ENCODE measurements around the gene PCDHA5.
"Not testable (repeated sequence)": the region's sequence is repeated elsewhere in the genome, so short reads cannot be mapped to it uniquely, and the experiment has no call there.

PCDHA5 gene

GRCh38 chr5:140795259-140795641 is 26.2 kb upstream of the PCDHA5 start:
- DNase-seq (ENCODE audit: low read depth): no peak
- no peak overlapping the region for H3K4me3 ChIP-seq (ENCODE audit: low read depth, low read length)
- in situ Hi-C loops (cut with HindIII; ENCODE audit: low sequenced_read_pairs): no loop called here
- TF ChIP-seq CTCF (IDR thresholded peaks at IDR 0.05; ENCODE audit: low read depth, low read length, missing control alignments): no peak

- DNase-seq (ENCODE audit: low read depth); H3K4me3 ChIP-seq (ENCODE audit: low read depth, low read length); in situ Hi-C loops (cut with HindIII; ENCODE audit: low sequenced_read_pairs): not testable (repeated sequence)
Observed at GRCh38 chr5:140796072-140796717, 25.2 kb upstream of the PCDHA5 start.

GRCh38 chr5:140796718-140797095 is 24.7 kb upstream of the PCDHA5 start:
- in situ Hi-C loops (cut with HindIII; ENCODE audit: low sequenced_read_pairs): no loop called here
- no peak for DNase-seq (ENCODE audit: low read depth)
- no peak overlapping the region for H3K4me3 ChIP-seq (ENCODE audit: low read depth, low read length)
- TF ChIP-seq CTCF (IDR thresholded peaks at IDR 0.05; ENCODE audit: low read depth, low read length, missing control alignments): no peak

GRCh38 chr5:140800816-140801493 is 20.5 kb upstream of the PCDHA5 start, which contains the start of gene PCDHA3:
TSS of gene PCDHA3 (plus strand) at chr5:140801057.
- H3K4me3 ChIP-seq (ENCODE audit: low read depth, low read length): no peak within 1 kb of the TSS
- DNase-seq (ENCODE audit: low read depth): no peak
- TF ChIP-seq CTCF (IDR thresholded peaks at IDR 0.05; ENCODE audit: low read depth, low read length, missing control alignments): no peak
- in situ Hi-C loops (cut with HindIII; ENCODE audit: low sequenced_read_pairs): no loop called here

- H3K4me3 ChIP-seq (ENCODE audit: low read depth, low read length): no peak overlapping the region
- no peak for DNase-seq (ENCODE audit: low read depth)
- no peak for TF ChIP-seq CTCF (IDR thresholded peaks at IDR 0.05; ENCODE audit: low read depth, low read length, missing control alignments)
- in situ Hi-C loops (cut with HindIII; ENCODE audit: low sequenced_read_pairs): no loop called here
Observed at GRCh38 chr5:140801494-140801841, 19.9 kb upstream of the PCDHA5 start.

- H3K4me3 ChIP-seq (ENCODE audit: low read depth, low read length); in situ Hi-C loops (cut with HindIII; ENCODE audit: low sequenced_read_pairs); DNase-seq (ENCODE audit: low read depth): not testable (repeated sequence)
Observed at GRCh38 chr5:140802381-140802780, 19.0 kb upstream of the PCDHA5 start.

GRCh38 chr5:140802781-140803271 is 18.6 kb upstream of the PCDHA5 start:
- no peak overlapping the region for H3K4me3 ChIP-seq (ENCODE audit: low read depth, low read length)
- DNase-seq (ENCODE audit: low read depth): no peak
- in situ Hi-C loops (cut with HindIII; ENCODE audit: low sequenced_read_pairs): no loop called here
- TF ChIP-seq CTCF (IDR thresholded peaks at IDR 0.05; ENCODE audit: low read depth, low read length, missing control alignments): no peak

Measured in astrocyte of the cerebellum (primary cell).